GM10266 (cell line): ENCODE measurements around the gene TLNRD1.

Experiments used
- DNase-seq: peaks from one replicate; pipeline ENCODE4 v3.0.0; 2012; ENCODE audit errors: extremely low spot score
- CTCF ChIP-seq: IDR thresholded peaks from 2 replicates; pipeline ENCODE4 v1.5.1; 2012; ENCODE audit warnings: mild to moderate bottlenecking, low read depth; ENCODE audit not compliant: control insufficient read depth, insufficient read depth; ENCODE audit errors: missing control alignments

The TLNRD1 gene

GRCh38 chr15:81013396-81013929 is 12.7 kb downstream of the TLNRD1 start:
- DNase-seq: no peak
- TF ChIP-seq CTCF: no peak

GRCh38 chr15:81014446-81015093 is 13.8 kb downstream of the TLNRD1 start:
- DNase-seq: no peak
- TF ChIP-seq CTCF: no peak

- DNase-seq: no peak
- no peak for TF ChIP-seq CTCF
Measured at GRCh38 chr15:81015621-81016488, 15.1 kb downstream of the TLNRD1 start.

GRCh38 chr15:81016489-81017068 is 15.9 kb downstream of the TLNRD1 start:
- no peak for DNase-seq
- TF ChIP-seq CTCF: no peak

GRCh38 chr15:81018197-81018596 is 17.5 kb downstream of the TLNRD1 start:
- DNase-seq: no peak
- no peak for TF ChIP-seq CTCF

- DNase-seq: no peak
- TF ChIP-seq CTCF: no peak
Measured at GRCh38 chr15:81021321-81021720, 20.6 kb downstream of the TLNRD1 start.
